Gastrocnemius medialis (tissue), 4 donors: ENCODE data around the gene PLAAT2. TPM values are rescaled to one million over a fixed set of nuclear protein-coding genes. Genes with fewer than 3 reads are reported as not detected.
"Not testable (repeated sequence)": the region's sequence is repeated elsewhere in the genome, so short reads cannot be mapped to it uniquely, and the experiment has no call there.

Experiments
- ATAC-seq, 2 donors: fragments of 150-250 bp; one replicate each; pipeline ENCODE4 v1.9.1; 2016
- DNase-seq, 2 donors: peaks; one replicate each; pipeline ENCODE4 v3.0.0-alpha.2; 2019
- H3K27ac ChIP-seq, 4 donors: fragments of 200-600 bp; sonication (generic); 1 replicate in 1 of 4; 2 replicates in 3 of 4; pipeline ENCODE4 v1.5.1; 2016 to 2018; ENCODE audit warnings: mild to moderate bottlenecking in 2 of 4, moderate library complexity in 1 of 4
- H3K27me3 ChIP-seq, 3 donors: fragments of 200-600 bp; sonication (generic) in 2 of 3; 1 replicate in 1 of 3; 2 replicates in 2 of 3; pipeline versions ENCODE4 v1.5.1 to v1.6.0; 2016 to 2019; ENCODE audit warnings: mild to moderate bottlenecking in 1 of 3, moderate library complexity in 1 of 3
- H3K36me3 ChIP-seq, 2 donors: fragments of 200-600 bp; sonication (generic) in 1 of 2; one replicate each; pipeline ENCODE4 v1.5.1; 2017 to 2018
- H3K4me1 ChIP-seq, 2 donors: fragments of 200-600 bp; sonication (generic) in 1 of 2; one replicate each; pipeline ENCODE4 v1.5.1; 2016 to 2017; ENCODE audit warnings: mild to moderate bottlenecking in 2 of 2
- H3K4me3 ChIP-seq, 4 donors: fragments of 200-600 bp; sonication (generic) in 3 of 4; 1 replicate in 1 of 4; 2 replicates in 3 of 4; pipeline ENCODE4 v1.5.1; 2016 to 2019; ENCODE audit warnings: mild to moderate bottlenecking in 2 of 4
- H3K9me3 ChIP-seq, 3 donors: fragments of 200-600 bp; sonication (generic) in 2 of 3; 1 replicate in 1 of 3; 2 replicates in 2 of 3; pipeline ENCODE4 v1.5.1; 2016 to 2019
- CTCF ChIP-seq, 5 experiments: fragments of 450-650 bp in 3 of 5; fragments of 200-600 bp in 2 of 5; sonication (generic) in 2 of 5; IDR thresholded peaks in 4 of 5; conservative IDR thresholded peaks in 1 of 5; 1 replicate in 4 of 5; 2 replicates in 1 of 5; pipeline ENCODE4 v1.5.1; 2016 to 2019; ENCODE audit warnings: antibody characterized with exemption in 5 of 5, mild to moderate bottlenecking in 3 of 5, moderate library complexity in 3 of 5
- POLR2A ChIP-seq, 2 donors: fragments of 450-650 bp; IDR thresholded peaks; one replicate each; pipeline ENCODE4 v1.6.1; 2017; ENCODE audit warnings: antibody characterized with exemption in 2 of 2, mild to moderate bottlenecking in 2 of 2, moderate library complexity in 2 of 2
- in situ Hi-C, 4 donors: fragments of 200-750 bp; cut with MboI; loops; one replicate each; pipeline versions ENCODE4 v1.15.0 to v1.8.0; 2017; ENCODE audit warnings: low sequenced_read_pairs in 4 of 4
- intact Hi-C: fragments of 100-400 bp; cut with DNase I; formaldehyde crosslinking; loops from one replicate; pipeline ENCODE4 v1.15.1; 2023; ENCODE audit warnings: low total_unique reads
- total RNA-seq, 4 donors: library from RNA; depleted of rRNA; stranded (reverse); fragments of >200 nt; gene quantifications; one replicate each; pipeline versions ENCODE4 v1.1.0 to v1.2.3, GENCODE V29; 2016

PLAAT2 gene
- total RNA-seq, 4 donors from 2014 or later: not detected

GRCh38 chr11:63553759-63554158 is 9.4 kb downstream of the PLAAT2 start:
- H3K27ac ChIP-seq: no peak overlapping the region
- H3K36me3 ChIP-seq: no peaks in the 10 kb centered on the region
- DNase-seq: no peak
- in situ Hi-C loops: no loop called here
- no peak overlapping the region for H3K4me3 ChIP-seq
- peaks cover 0 to 4% of the 10 kb centered on the region in 2 donors for H3K4me1 ChIP-seq
- TF ChIP-seq POLR2A (IDR thresholded peaks at IDR 0.05) (no peak), CTCF (IDR thresholded peaks at IDR 0.05 in 4 of 5, conservative IDR thresholded peaks at IDR 0.05 in 1 of 5) (no peak)
- no peaks in the 10 kb centered on the region for H3K9me3 ChIP-seq
- H3K27me3 ChIP-seq: no peaks in the 10 kb centered on the region
- intact Hi-C loops: no loop called here
- ATAC-seq: peak in 1 of 2 donors; percentile 39

GRCh38 chr11:63552921-63553320 is 10.3 kb downstream of the PLAAT2 start:
- Histone ChIP-seq H3K36me3 (no peaks in the 10 kb centered on the region), H3K27me3 (no peaks in the 10 kb centered on the region), H3K4me3 (no peak overlapping the region), H3K9me3 (no peaks in the 10 kb centered on the region), H3K27ac (no peak overlapping the region), H3K4me1 (peaks cover 0 to 4% of the 10 kb centered on the region in 2 donors)
- DNase-seq: no peak
- intact Hi-C loops (no loop called here), in situ Hi-C loops (no loop called here)
- no peak for ATAC-seq
- no peak for TF ChIP-seq CTCF (IDR thresholded peaks at IDR 0.05 in 4 of 5, conservative IDR thresholded peaks at IDR 0.05 in 1 of 5)
- no peak for TF ChIP-seq POLR2A (IDR thresholded peaks at IDR 0.05)

- H3K4me1 ChIP-seq: peaks cover 0 to 4% of the 10 kb centered on the region in 2 donors
- no peaks in the 10 kb centered on the region for H3K9me3 ChIP-seq
- in situ Hi-C loops: no loop called here
- peak overlapping the region in 1 of 4 donors; percentile 34 for H3K4me3 ChIP-seq
- no peaks in the 10 kb centered on the region for H3K36me3 ChIP-seq
- no peaks in the 10 kb centered on the region for H3K27me3 ChIP-seq
- no peak for ATAC-seq
- intact Hi-C loops: no loop called here
- DNase-seq: no peak
- TF ChIP-seq CTCF (IDR thresholded peaks at IDR 0.05 in 4 of 5, conservative IDR thresholded peaks at IDR 0.05 in 1 of 5) (no peak), POLR2A (IDR thresholded peaks at IDR 0.05) (no peak)
- no peak overlapping the region for H3K27ac ChIP-seq
Measured at GRCh38 chr11:63551889-63552266, 11.3 kb downstream of the PLAAT2 start.

- H3K4me3 ChIP-seq: peak overlapping the region in 1 of 4 donors; percentile 34
- in situ Hi-C loops (no loop called here), intact Hi-C loops (no loop called here)
- no peak for ATAC-seq
- H3K4me1 ChIP-seq: peaks cover 0 to 4% of the 10 kb centered on the region in 2 donors
- H3K27ac ChIP-seq: no peak overlapping the region
- no peaks in the 10 kb centered on the region for H3K9me3 ChIP-seq
- no peak for TF ChIP-seq CTCF (IDR thresholded peaks at IDR 0.05 in 4 of 5, conservative IDR thresholded peaks at IDR 0.05 in 1 of 5)
- TF ChIP-seq POLR2A (IDR thresholded peaks at IDR 0.05): no peak
- no peaks in the 10 kb centered on the region for H3K36me3 ChIP-seq
- no peak for DNase-seq
- no peaks in the 10 kb centered on the region for H3K27me3 ChIP-seq
Measured at GRCh38 chr11:63551091-63551888, 11.9 kb downstream of the PLAAT2 start.

- DNase-seq, H3K9me3 ChIP-seq, H3K27ac ChIP-seq, ATAC-seq, H3K27me3 ChIP-seq, in situ Hi-C loops, intact Hi-C loops, H3K4me1 ChIP-seq, H3K36me3 ChIP-seq, H3K4me3 ChIP-seq: not testable (repeated sequence)
Measured at GRCh38 chr11:63550156-63550700, 13.0 kb downstream of the PLAAT2 start.
